Natural killer cell (primary cell): ENCODE data around the gene CAMTA1. TPM values are rescaled to one million over a fixed set of nuclear protein-coding genes. Genes with fewer than 3 reads are reported as not detected.

Source experiments
- ATAC-seq, 3 donors: fragments of 150-1000 bp in 2 of 3; fragments of 200-7000 bp in 1 of 3; cut with Tn5 transposase; 1 replicate in 1 of 3; 2 replicates in 2 of 3; pipeline ENCODE4 v1.10.0; 2021; ENCODE audit warnings: mild to moderate bottlenecking in 2 of 3, moderate library complexity in 2 of 3
- DNase-seq, 2 donors: peaks; one replicate each; pipeline versions ENCODE4 v3.0.0 to v3.0.0-alpha.2; 2013 to 2021; ENCODE audit warnings: mixed read lengths in 1 of 2
- H3K27ac ChIP-seq: one replicate; pipeline ENCODE4 v1.5.1; 2013; ENCODE audit warnings: mild to moderate bottlenecking, low read length
- H3K27me3 ChIP-seq: one replicate; pipeline ENCODE4 v1.6.1; 2013; ENCODE audit warnings: low read length; ENCODE audit not compliant: control insufficient read depth, insufficient read depth
- H3K36me3 ChIP-seq: one replicate; pipeline ENCODE4 v1.6.1; 2013; ENCODE audit warnings: low read length; ENCODE audit not compliant: control insufficient read depth, insufficient read depth
- H3K4me1 ChIP-seq: one replicate; pipeline ENCODE4 v1.6.1; 2013; ENCODE audit warnings: low read length; ENCODE audit not compliant: control insufficient read depth, insufficient read depth
- H3K4me3 ChIP-seq: one replicate; pipeline ENCODE4 v1.5.1; 2013; ENCODE audit warnings: low read length
- H3K9me3 ChIP-seq: one replicate; pipeline ENCODE4 v1.6.1; 2013; ENCODE audit warnings: low read length; ENCODE audit not compliant: control insufficient read depth, insufficient read depth
- H3K27ac Mint-ChIP-seq, 2 donors: one replicate each; pipeline ENCODE4 v1.8.0; 2022; ENCODE audit warnings: mild to moderate bottlenecking in 2 of 2, mixed read lengths in 2 of 2, moderate library complexity in 1 of 2
- H3K27me3 Mint-ChIP-seq, 2 donors: one replicate each; pipeline ENCODE4 v1.8.0; 2022; ENCODE audit warnings: low read depth in 2 of 2, mixed read lengths in 2 of 2
- H3K36me3 Mint-ChIP-seq: one replicate; pipeline ENCODE4 v1.8.0; 2022; ENCODE audit warnings: mixed read lengths
- H3K4me1 Mint-ChIP-seq, 2 donors: one replicate each; pipeline ENCODE4 v1.8.0; 2022; ENCODE audit warnings: mixed read lengths in 2 of 2
- H3K4me3 Mint-ChIP-seq: one replicate; pipeline ENCODE4 v1.8.0; 2022; ENCODE audit warnings: mild to moderate bottlenecking, moderate library complexity, mixed read lengths
- H3K9me3 Mint-ChIP-seq, 2 donors: one replicate each; pipeline ENCODE4 v1.8.0; 2022; ENCODE audit warnings: mixed read lengths in 2 of 2
- CTCF ChIP-seq: fragments of 200-600 bp; IDR thresholded peaks from one replicate; pipeline ENCODE4 v1.8.0; 2022; ENCODE audit warnings: antibody characterized with exemption
- WGBS: methylation state at CpG from one replicate; pipeline ENCODE4 v1.1.7; 2013; ENCODE audit warnings: missing lambda C conversion rate; ENCODE audit not compliant: insufficient coverage; 5-methylcytosine and 5-hydroxymethylcytosine counted together
- intact Hi-C: fragments of 100-400 bp; cut with micrococcal nuclease; formaldehyde crosslinking; loops from one replicate; pipeline ENCODE4 v1.14.2; 2022
- total RNA-seq, 4 donors: library from RNA; stranded (reverse); fragments of 120-200 nt in 1 of 4; gene quantifications; one replicate each; pipeline versions ENCODE4 v1.2.3 to v1.2.4, GENCODE V29; 2013 to 2022

Gene CAMTA1
- total RNA-seq, 3 donors from 2014 or later (not counting 1 experiment from before 2014, with no cell fraction given): 40.6 to 53.3 (median 44.9) TPM

DNA sequence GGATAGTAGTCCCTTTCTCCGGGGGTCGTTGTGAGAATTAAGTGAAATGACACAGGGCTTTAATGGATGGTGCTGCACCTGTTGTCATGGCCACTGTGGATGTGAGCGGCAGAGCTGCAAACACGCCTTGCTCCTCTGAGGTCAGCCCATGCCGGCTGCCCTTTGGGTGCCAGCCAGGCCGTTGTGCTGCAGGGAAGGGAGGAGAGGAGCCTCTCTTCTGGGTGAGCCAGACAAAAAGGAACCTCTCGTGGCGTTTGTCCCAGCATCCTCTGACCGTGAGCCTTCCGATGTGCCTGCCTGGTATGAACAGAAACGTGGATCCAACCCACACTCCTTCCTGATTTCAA is 602.9 kb downstream of the CAMTA1 start:
- Histone ChIP-seq H3K4me1 (no peaks in the 10 kb centered on the region), H3K27ac (no peak overlapping the region), H3K36me3 (no peaks in the 10 kb centered on the region), H3K9me3 (no peaks in the 10 kb centered on the region), H3K27me3 (no peaks in the 10 kb centered on the region), H3K4me3 (no peak overlapping the region)
- ATAC-seq: no peak
- no peaks in the 10 kb centered on the region for H3K27me3 Mint-ChIP-seq
- no peak overlapping the region for H3K4me3 Mint-ChIP-seq
- no peaks in the 10 kb centered on the region for H3K36me3 Mint-ChIP-seq
- no peak for DNase-seq
- no peaks in the 10 kb centered on the region for H3K9me3 Mint-ChIP-seq
- 80% methylated on average over 11 of the region's 11 CpGs for WGBS
- no peaks in the 10 kb centered on the region for H3K4me1 Mint-ChIP-seq
- no peak overlapping the region for H3K27ac Mint-ChIP-seq
- TF ChIP-seq CTCF: no peak
- intact Hi-C loops: no loop called here

- intact Hi-C loops: no loop called here
- H3K27me3 Mint-ChIP-seq: no peaks in the 10 kb centered on the region
- peak in 1 of 3 donors; percentile 12 for ATAC-seq
- 87% methylated on average over 19 of the region's 19 CpGs for WGBS
- no peak overlapping the region for H3K4me3 Mint-ChIP-seq
- TF ChIP-seq CTCF: no peak
- H3K36me3 ChIP-seq: no peaks in the 10 kb centered on the region
- no peaks in the 10 kb centered on the region for H3K9me3 ChIP-seq
- no peak overlapping the region for H3K27ac Mint-ChIP-seq
- no peak overlapping the region for H3K27ac ChIP-seq
- H3K9me3 Mint-ChIP-seq: no peaks in the 10 kb centered on the region
- no peaks in the 10 kb centered on the region for H3K4me1 Mint-ChIP-seq
- DNase-seq: no peak
- H3K27me3 ChIP-seq: no peaks in the 10 kb centered on the region
- H3K4me1 ChIP-seq: no peaks in the 10 kb centered on the region
- H3K36me3 Mint-ChIP-seq: no peaks in the 10 kb centered on the region
- no peak overlapping the region for H3K4me3 ChIP-seq
Measured at GRCh38 chr1:7388488-7389185, 603.4 kb downstream of the CAMTA1 start.

- no peak for DNase-seq
- Mint-ChIP-seq H3K4me1 (no peaks in the 10 kb centered on the region), H3K27ac (no peak overlapping the region), H3K27me3 (peaks cover 0 to 2% of the 10 kb centered on the region in 2 donors), H3K9me3 (no peaks in the 10 kb centered on the region), H3K4me3 (no peak overlapping the region), H3K36me3 (no peaks in the 10 kb centered on the region)
- WGBS: 61% methylated on average over 13 of the region's 13 CpGs
- no peaks in the 10 kb centered on the region for H3K27me3 ChIP-seq
- no peaks in the 10 kb centered on the region for H3K4me1 ChIP-seq
- no peak for TF ChIP-seq CTCF
- no peak for ATAC-seq
- no peaks in the 10 kb centered on the region for H3K9me3 ChIP-seq
- H3K27ac ChIP-seq: no peak overlapping the region
- no peak overlapping the region for H3K4me3 ChIP-seq
- no peaks in the 10 kb centered on the region for H3K36me3 ChIP-seq
- intact Hi-C loops: no loop called here
Measured at GRCh38 chr1:7389201-7389905, 604.1 kb downstream of the CAMTA1 start.
